Epidermal melanocyte (primary cell): ENCODE measurements around the gene PIK3R6.

Experiments
- DNase-seq: peaks from one replicate; pipeline ENCODE4 v3.0.0; 2011; ENCODE audit warnings: low spot score; ENCODE audit not compliant: insufficient read length

The PIK3R6 gene

GRCh38 chr17:8855477-8856204 lies 11.8 kb downstream of the PIK3R6 start:
- no peak for DNase-seq

- DNase-seq, result no peak
These were observed 15.9 kb downstream of the PIK3R6 start for GRCh38 chr17:8851600-8851999.

- DNase-seq, result no peak
These were observed 18.0 kb downstream of the PIK3R6 start for GRCh38 chr17:8849311-8850041.

- no peak for DNase-seq
These were observed 19.6 kb downstream of the PIK3R6 start for GRCh38 chr17:8847891-8848290.

GRCh38 chr17:8846768-8847211 lies 20.7 kb downstream of the PIK3R6 start:
- DNase-seq, result no peak

GRCh38 chr17:8844229-8845218 lies 22.9 kb downstream of the PIK3R6 start:
- DNase-seq, result no peak

- no peak for DNase-seq
These were observed 24.1 kb downstream of the PIK3R6 start for GRCh38 chr17:8843344-8843743.

GRCh38 chr17:8841844-8842243 lies 25.6 kb downstream of the PIK3R6 start:
- DNase-seq, result no peak

- no peak for DNase-seq
These were observed 28.0 kb downstream of the PIK3R6 start for GRCh38 chr17:8839410-8839935.

GRCh38 chr17:8838551-8839095 lies 28.9 kb downstream of the PIK3R6 start:
- DNase-seq, result no peak

- no peak for DNase-seq
These were observed 29.9 kb downstream of the PIK3R6 start for GRCh38 chr17:8837563-8838075.

- DNase-seq, result no peak
These were observed 30.5 kb downstream of the PIK3R6 start for GRCh38 chr17:8836821-8837562.

- DNase-seq, result no peak
These were observed 31.7 kb downstream of the PIK3R6 start for GRCh38 chr17:8835631-8836364.

GRCh38 chr17:8835106-8835505 lies 32.4 kb downstream of the PIK3R6 start:
- no peak for DNase-seq

GRCh38 chr17:8832711-8833352 lies 34.6 kb downstream of the PIK3R6 start:
- no peak for DNase-seq

GRCh38 chr17:8831234-8831849 lies 36.1 kb downstream of the PIK3R6 start:
- DNase-seq, result no peak

GRCh38 chr17:8830141-8830540 lies 37.3 kb downstream of the PIK3R6 start:
- no peak for DNase-seq
